Astrocyte of the hippocampus (primary cell): ENCODE measurements around the gene ING5.

Experiments used
- DNase-seq: peaks from one replicate; pipeline ENCODE4 v3.0.0; 2011; ENCODE audit warnings: low read depth, low spot score

The ING5 gene

GRCh38 chr2:241776336-241777169, 74.7 kb downstream of the ING5 start, which contains the start of gene GAL3ST2:
Gene GAL3ST2, plus strand, starts transcription at chr2:241776822. Its CDS starts 134 bp downstream, at chr2:241776956.
- no peak for DNase-seq

- DNase-seq, result no peak
These were observed 75.4 kb downstream of the ING5 start for GRCh38 chr2:241777170-241777685.

GRCh38 chr2:241777686-241778627, 76.1 kb downstream of the ING5 start:
- peak; percentile 40 for DNase-seq
